HG03571 (cell line): ENCODE measurements around the gene DHRS7.

Experiments
- ATAC-seq: cut with Tn5 transposase; IDR thresholded peaks from one replicate; pipeline ENCODE4 v1.9.1; 2021; ENCODE audit not compliant: unreplicated experiment

Gene DHRS7, protein sequence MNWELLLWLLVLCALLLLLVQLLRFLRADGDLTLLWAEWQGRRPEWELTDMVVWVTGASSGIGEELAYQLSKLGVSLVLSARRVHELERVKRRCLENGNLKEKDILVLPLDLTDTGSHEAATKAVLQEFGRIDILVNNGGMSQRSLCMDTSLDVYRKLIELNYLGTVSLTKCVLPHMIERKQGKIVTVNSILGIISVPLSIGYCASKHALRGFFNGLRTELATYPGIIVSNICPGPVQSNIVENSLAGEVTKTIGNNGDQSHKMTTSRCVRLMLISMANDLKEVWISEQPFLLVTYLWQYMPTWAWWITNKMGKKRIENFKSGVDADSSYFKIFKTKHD

DNA sequence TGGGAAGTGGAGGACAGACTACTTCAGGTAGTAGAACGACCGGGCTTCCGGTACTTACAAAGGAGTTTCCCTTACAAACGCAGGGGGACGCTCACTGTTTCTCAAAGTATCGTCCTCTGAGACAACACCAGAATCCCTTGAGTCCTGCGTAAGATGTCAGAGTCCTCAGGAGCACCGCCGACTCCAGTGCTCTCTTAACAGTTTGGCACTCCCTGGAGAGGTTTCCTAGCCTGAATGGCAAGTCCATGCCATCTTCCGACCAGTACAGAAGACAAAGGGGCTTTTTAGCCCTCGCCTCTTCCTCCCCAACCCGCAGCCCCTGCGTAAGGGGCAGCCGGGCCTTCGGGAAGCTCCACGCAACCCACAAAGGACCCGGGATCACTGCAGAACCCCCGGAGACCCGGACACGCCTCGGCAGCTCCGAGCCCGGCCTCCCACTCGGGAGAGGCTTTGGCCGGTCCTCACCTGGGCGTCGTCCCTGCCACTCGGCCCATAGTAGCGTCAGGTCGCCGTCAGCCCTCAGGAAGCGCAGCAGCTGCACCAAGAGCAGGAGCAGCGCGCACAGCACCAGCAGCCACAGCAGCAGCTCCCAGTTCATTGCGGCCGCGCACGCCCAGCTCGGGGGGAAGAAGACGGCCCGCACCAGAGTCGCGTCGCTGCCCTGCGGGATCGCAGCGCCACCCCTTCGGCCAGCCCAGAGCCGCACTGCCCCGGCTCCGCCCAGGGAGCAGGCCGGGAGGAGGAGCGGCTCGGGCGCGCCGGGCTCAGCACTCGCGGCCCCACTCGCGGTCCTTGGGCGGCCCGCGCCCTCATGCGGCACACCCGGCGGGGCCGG is at the start of gene DHRS7:
TSS of gene DHRS7 (minus strand) at position 687 of the 835 bp plus-strand sequence. CDS start at position 598, 89 bp downstream.
- ATAC-seq = peak; percentile 86

DNA sequence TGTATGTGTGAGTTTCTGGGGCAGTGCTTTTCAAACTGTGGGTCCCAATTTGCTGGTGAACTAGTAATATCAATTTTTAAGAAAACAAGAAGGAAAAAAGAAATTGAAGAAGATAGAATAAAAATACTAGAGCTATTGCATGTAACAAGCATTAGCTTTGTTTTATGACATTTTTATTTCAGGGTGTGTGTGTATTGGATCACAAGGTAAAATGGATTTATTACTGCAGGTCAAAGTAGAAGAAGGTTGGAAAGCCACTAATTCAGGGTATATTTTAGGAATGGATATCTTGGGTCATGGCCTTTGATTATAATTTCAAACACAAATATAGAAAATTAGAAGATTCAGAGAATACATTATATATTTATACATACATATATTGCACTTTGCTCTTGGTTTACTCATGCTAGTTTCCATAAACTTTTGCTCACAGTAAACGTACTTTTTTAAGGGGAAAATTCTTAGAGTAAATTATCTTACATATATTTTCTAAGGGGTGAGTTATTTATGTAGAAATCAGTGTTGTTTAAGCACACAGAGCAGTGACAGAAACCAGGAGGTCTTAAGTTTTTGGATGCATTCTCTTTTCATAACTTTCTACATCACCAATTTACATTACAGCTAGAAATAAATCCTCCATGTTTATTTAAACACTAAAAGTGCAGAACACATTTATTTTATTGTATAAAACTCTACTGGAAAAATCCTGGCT is 49.4 kb upstream of the DHRS7 start:
- ATAC-seq = no peak

DNA sequence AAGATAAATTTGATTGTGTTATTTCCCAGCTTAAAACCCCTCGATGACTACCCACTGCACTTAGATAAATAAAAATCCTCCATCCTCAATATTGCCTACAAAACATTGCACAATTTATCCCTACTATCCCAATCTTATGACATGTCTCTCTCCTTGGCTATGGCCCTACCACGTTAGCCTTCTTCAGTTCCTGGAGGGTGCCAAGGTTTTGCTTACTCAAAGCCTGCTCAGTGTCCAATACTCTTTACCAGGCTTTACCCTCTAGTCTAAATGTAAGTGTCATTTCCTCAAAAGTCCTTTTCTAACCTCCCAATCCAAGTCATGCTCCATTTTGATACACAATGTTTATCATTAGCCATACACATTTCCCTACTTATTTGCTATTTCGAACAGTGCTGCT is 48.8 kb upstream of the DHRS7 start:
- no peak for ATAC-seq

DNA sequence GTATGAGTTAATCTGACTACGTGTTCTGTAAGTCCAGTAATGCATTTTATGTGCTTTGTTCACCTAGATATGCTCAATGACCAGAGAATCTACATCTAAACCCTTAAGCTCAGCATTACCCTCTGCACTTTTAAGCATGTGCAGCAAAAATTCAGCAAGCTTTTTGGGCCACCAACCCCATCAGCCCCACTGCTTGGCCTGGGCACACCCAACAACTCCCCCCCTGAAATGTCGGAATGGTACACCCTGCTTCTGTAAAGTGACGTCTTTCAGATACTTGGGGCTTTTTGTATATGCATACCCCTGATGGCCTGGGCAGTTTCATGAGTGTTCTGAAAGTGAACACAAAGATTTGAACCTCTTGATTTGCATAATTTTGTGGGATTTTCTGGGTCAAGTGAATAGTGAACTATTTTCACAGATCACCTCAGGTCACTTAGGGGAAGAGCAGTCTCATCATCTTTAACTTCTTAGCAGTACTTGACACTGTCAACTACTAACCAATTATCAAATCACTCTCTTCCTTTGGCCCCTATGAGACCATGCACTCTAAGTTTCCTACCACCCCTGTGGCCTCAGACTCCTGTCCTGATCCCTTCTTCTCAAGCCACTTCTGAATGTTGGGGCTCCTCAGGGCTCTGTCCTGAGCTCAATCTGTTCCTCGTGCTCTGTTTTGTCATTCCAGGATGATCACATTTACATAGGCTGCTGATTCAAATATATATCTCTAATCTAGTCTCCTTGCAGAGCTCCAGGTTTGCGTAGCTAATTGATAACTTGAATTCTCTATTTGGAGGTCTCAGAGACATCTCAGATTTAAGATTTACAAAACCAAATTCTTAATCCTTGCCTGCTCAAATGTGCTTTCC is 47.5 kb upstream of the DHRS7 start:
- peak; percentile 88 for ATAC-seq

DNA sequence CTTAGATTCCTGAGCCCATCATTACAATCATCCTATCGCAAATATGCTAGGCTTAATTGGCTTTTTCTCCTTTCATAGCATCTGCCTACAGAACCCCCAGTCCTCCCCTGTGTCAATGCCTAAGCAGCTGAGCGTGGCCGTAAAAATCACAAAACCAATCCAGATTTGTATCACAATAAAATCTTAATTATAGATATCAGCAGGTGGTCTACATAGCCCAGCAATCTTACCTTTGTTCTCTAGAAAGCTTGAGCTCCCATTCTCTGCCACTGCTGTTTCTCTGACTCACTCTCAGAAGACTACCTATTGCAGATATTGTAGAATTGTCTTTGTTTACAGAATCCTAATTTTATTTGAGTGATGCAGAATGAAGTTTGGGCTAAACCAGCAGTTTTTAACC is 46.0 kb upstream of the DHRS7 start:
- ATAC-seq = no peak

DNA sequence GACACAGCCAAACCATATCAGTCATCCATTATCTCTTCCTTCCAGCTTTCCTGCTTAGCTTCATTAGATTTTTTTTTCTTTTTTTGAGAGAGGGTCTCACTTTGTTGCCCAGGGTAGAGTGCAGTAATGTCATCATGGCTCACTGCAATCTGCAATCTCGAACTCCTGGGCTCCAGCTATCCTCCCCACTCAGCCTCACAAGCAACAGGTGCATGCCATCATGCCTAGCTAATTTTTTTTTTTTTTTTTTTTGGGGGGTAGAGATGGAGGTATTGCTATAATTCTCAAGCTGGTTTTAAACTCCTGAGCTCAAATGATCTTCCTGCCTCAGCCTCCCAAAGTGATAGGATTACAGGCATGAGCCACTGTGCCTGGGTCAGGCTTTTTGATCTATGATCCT is 45.5 kb upstream of the DHRS7 start:
- ATAC-seq = no peak

DNA sequence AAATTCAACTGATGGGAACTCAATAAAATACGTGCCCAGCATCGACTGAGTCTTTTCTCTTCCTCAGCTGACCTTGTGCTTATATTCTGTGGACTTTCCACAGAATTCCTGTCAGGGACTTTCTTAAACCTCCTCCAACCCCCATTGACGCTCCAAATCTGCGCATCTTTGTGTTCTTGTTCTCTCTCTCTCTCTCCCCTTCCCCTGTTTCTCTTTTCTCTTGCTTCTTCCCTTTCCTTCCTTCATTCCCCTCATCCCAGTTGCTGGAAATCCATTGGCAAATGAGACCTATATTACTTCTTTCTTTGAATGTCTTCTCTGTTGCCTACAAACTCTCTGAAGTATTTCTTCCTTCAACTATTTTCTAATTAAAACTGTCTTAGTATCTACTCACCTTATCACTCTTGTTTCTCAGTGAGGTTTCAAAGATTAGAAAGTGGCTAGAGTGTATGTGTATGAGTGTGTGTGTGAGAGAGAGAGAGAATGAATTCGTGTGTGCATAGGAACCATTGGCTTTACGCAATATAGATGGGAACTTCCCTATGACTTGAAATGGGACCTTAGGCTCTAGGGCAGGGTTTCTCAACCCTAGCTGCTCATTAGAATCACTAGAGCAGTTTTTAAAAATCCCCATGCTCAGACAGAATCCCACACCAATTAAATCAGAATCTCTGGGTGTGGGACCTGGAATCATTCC is 41.8 kb upstream of the DHRS7 start:
- no peak for ATAC-seq

DNA sequence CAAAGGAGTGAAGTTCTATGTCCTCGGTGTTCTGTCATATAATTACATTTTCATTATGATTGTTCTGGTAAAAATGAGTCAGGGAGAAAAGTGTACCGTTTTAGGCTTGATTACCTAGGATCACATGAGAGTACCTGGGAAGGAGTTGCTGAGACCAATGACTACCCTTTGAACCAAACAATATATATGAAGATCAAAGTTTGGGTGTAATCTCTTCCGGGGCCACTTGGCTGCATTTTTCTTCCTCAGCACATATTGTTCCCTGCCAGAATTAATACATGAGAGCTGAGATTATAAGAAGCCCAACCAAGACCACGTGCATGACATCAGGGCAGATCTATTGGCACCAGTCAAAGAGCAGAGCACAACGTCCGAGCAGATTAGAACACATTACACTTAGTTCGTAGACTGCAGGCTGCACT is 41.1 kb upstream of the DHRS7 start:
- ATAC-seq = no peak

DNA sequence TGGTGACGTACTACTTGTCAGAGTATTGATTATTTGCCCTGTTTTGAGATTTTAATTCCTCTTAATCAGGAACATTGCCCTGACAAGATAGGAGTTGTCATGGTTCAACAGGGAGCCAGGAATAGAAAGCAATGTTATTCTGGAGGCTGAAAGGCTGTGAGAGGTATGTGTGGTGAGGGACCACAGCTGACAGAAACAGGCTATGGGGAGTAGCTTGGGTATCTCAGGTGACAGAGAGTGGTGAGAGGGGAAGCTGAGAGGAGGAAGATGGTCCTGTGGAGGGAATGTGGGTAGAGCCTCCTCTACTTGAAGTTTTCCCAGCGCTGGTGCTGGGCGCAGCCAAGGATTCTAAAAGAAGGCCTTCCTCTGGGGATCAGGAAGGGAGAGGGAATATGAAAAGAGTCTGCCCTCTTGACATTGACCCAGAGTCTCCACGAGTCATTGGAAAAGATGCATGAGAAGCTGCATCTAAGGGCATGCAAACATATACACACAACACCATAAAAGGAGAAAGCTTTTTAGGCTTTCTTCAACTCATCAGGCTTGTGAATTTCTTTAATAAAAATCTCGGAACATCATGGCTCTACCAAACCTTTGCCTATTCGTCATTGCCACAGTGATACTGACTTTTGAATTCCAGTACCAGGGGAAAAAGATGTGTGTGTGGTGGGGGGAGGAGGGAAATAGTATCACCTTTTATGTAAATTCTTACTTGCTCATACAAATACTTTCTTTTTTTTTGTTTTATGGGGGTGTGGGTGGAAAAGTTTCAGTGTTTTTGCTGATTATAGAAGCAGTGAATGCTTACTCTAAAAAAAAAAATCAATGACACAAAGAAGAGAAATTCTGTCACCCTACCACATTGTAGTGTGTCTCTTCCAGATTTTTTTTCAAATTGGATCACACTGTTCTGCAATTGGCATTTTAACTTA is 39.9 kb upstream of the DHRS7 start:
- peak; percentile 43 for ATAC-seq

DNA sequence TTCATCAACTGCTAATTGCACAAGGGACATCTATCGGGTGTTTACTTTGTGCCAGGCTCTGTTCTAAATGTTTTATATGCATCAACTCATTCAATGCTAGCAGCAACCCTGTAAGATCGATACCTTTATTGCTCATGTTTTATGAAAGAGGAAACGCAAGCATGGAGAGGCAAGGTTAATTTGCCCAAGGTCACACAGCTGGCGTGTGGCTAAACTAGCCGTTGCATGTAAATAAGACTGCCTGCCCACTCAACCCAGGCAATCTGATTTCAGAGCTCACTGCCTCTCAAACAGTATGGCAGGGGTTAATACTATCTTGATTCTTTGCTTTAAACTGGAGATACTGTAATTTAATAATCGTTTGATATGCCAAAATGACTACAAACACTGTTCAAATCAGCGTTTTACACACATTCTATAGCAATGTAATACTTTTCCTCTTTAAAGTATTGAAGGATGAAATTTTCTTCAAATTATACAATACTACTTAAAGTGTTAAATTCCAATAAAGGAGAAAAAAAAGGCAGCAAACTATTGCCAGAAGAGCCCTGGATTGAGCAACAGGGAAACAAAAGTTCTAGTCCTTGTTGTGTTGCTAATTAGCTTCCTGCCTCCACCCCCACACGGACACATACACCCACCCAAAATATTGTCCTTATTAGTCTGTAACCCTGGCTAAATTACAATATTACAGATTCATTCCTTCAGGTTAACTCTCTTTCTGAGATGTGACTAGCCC is 39.1 kb upstream of the DHRS7 start:
- peak; percentile 67 for ATAC-seq

DNA sequence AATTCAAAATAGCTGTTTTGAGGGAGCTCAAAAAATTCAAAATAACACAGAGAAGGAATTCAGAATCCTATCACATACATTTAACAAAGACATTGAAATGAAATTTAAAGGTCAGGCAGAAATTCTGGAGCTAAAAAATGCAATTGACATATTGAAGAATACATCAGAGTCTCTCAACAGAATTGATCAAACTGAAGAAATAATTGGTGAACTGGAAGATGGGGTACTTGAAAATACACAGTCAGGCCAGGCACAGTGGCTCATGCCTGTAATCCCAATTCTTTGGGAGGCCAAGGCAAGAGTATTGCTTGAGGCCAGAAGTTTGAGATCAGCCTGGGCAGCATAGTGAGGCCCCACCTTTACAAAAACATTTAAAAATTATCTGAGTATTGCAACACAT is 34.1 kb upstream of the DHRS7 start:
- no peak for ATAC-seq

DNA sequence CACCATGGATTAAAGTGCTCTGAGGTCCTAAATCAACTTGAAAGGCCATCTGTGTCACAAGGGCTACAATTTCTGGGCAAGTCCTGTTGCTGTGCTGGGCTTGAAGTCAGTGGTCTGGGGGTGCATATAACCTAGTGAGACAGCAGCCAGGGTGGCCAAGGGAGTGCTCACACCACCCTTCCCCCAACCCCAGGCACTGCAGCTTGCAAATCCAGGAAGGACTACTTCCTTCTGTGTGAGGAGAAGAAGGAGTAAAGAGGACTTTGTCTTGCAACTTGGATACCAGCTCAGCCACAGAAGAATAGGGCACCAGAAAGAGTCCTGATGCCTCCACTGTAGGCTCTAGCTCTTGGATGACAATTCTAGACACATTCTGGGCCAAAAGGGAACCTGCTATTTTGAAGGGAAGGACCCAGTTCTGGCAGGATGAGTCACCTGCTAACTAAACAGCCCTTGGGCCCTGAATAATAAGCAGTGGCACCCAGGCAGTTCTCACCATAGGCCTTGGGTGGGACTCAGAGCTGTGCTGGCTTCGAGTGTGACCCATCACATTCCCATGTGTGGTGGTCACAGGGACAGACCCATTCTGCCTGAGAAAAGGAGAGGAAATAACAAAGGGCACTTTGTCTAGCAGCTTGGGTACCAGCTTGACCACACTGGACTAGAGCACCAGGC is 32.6 kb upstream of the DHRS7 start:
- ATAC-seq = no peak

DNA sequence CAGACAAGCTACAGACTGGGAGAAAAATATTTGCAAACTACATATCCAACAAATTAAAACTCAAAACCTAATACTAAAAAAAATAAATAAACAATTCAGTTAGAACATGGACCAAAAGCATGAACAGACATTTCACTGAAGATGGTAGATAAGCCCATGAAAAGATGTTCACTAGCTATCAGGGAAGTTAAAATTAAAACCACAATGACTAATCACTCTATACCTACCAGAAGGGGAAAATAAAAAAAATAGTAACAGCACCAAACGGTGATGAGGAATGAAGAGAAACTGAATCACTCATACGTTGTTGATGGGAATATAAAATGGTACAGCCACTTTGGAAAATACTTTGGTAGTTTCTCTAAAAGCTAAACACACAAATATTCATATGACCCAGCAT is 31.1 kb upstream of the DHRS7 start:
- ATAC-seq = no peak

DNA sequence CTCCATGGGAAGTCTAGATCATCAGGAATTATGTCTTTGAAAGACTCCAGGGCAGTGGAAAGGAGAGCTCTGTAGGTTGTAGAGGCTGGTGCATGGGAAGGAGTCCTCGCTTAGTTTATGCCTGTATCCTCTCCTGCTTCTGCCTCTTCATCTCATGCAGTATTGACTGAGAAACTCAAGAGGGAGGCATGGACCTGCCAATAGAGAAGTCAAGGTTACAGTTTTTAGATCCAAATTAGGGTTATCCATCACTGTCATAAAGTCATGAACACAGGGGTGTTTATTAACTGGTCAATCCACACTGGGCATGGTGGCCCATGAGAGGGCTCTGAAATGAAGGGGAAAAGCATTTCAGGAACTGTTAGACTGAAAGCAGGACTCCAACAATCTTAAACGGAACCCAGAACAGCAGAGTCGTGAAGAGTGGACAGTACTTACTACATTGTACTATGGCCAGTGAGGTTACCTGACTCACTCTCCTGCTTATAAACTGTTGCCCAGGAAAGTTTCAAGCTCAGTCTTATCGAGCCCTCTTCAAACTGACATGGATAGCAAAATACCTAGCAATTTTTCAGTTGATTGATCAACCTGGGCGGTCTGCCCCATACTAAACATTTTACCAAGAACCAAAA is 30.1 kb upstream of the DHRS7 start:
- ATAC-seq = peak; percentile 65

DNA sequence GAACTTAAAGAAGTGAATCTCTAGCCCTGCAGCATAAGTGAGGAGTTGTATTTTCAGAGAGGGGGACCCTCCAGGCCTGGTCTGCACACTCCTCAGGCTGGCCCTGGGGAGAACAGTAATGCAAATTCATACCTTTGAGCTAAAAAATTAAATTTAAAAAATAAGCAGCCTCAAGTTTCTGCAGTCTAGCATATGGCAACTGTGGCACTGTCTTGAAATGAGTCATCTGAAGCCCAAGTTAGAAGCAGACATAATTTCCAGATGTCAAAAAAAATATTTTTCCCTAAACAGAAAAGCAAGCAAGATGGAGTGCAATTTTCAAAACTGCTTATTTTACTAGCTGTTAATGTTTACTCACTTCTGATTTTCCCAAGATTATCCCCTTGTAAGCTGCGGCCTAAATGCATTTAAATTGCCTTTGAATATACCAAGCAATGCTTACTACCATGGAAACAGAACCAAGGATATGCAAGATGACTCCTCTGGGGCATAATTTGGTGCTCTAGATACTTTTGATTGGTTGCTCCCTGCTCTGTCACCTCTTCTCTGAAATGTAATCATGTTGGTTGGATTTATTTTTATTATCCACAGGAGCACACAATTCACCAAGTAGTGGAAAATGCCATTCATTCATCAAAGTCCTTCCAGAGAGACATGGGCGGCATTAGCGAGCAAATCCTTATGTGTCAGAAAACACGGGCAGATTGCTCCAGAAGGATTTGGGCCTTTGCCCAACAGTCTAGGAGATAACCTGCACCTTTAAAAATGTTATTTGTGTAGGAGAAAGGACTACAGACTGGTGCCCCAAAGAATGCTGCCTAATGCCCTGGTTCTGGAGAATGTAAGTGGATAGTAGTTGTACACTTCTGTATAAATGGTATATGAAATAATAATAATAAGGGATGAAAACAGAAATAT is 25.0 kb upstream of the DHRS7 start:
- ATAC-seq = no peak

DNA sequence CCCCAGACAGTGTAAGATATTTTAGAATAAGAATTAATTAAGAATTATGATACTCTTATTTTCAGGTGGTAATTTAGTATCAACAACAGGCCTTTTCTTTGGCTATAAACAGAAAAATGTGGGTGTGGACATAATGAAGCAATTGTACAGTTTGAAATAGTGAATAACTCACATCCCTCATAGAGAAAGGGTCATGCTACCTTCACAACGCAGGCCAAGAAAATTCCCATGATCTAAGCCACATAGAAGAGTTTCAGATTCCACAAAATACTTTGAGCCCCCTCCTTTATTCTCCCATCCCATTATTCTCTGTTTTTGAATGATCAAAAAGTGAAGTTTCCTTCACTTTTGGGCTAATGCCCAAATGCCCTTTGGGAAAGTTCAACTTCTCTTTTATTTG is 23.5 kb upstream of the DHRS7 start:
- ATAC-seq = no peak
